GM21360 (cell line): ENCODE measurements around the gene TAOK1.

Experiments used
- ATAC-seq: cut with Tn5 transposase; IDR thresholded peaks from one replicate; pipeline ENCODE4 v1.9.1; 2021; ENCODE audit warnings: mild to moderate bottlenecking, moderate library complexity; ENCODE audit not compliant: unreplicated experiment

The TAOK1 gene

DNA sequence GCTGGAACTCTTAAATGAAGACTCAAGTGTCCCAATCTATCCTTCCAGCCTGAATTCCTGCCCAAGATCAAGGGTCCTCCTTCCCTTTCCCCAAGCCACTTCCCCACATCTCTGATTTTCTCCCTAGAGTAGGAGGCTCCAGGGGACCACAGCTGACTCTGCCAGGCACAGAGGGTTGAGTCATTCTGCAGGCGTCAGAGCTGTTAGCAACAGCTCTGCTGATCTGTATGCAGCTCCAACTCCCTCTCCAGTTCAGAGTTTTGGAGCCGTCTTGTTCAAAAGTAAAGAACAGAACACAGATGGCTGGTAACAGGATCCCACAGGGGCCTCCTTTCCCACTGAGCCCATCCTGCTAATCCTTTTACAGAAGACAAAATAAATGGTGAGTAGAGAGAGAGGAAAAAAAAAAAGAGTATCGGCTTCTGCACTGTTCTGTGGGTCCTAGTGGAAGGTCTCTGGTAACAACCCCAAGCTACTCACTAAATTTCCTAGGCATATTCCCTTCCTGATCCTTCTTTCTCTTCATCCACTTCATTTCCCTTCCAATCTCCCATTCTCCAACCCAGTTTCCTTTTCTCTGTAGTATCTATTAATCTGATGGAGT is 13.4 kb upstream of the TAOK1 start:
- ATAC-seq: no peak

GRCh38 chr17:29378500-29378899 is 11.7 kb upstream of the TAOK1 start:
- no peak for ATAC-seq

DNA sequence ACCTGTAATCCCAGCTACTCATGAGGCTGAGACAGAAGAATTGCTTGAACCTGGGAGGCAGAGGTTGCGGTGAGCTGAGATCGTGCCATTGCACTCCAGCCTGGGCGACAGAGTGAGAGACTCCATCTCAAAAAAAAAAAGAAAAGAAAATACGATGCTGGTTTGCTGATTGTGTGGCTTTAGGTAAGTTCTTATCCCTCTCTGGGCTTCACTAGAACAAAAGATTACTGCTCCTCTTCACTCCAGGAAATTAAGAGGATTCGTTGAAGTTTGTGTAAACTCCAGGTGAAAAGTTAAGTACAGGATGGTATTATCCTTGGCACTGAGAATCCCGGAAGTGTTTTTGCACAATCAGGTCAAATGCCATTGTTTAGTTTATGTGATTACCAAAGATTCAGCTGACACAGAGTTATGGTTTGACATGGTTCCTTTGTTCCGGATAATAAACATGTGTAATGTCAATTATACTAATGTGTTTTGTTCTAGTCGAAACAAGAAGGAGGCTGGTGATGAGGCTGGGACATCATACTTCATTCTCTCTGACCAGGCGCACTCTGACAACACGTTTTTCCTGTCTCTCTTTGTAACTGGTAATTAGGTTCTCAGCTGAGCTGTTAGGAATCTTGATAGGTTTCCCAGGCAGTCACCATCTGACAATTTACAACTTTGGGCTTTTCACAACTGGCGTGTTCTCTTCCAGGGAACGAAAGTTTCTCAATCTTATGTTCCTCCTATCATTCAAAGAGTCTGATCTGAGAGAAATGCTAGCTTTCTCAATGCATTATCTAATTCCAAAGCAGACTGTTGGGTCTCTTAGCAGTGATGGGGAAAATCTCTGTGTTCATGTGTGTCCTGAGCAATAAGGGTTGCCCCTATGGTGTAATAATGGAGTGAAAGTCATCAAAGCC is 10.8 kb upstream of the TAOK1 start:
- no peak for ATAC-seq

DNA sequence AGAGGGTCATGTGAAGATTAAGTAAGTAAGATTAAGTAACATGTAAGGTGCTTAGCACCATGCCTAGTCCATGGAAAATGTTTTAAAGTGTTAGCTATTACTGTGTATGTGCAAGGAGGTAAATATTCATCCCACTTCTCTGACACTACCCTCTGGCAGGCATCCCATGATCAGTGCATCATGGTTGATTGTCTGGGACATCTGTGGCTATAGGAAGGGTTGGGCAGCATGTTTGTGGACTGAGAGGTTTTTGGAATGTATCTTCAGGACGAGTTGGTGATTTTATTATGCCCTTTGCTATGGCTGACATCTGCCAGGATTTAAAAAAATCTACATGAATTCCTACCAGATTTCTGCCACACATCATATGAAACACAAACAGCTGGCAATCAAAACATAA is 6.5 kb upstream of the TAOK1 start:
- ATAC-seq: no peak

- ATAC-seq: no peak
Measured at GRCh38 chr17:29384901-29385300, 5.3 kb upstream of the TAOK1 start.

DNA sequence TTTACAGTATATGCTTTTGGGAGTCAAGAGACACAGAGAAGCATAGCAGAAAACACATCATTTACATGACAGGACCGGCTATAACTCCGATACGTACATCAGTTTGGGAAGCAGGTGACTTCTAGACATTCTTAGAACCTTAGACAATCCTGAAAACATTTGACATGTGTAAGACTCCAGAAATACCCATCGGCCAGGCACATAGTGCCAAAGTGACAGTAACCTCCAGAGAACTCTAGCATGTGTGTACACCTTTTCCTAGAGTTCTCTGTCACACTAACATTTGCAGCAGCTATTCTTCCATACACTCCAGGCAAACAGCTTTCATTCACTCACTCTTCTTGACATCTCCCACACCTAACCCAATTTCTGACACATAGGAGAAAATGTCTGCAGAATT is 3.4 kb upstream of the TAOK1 start:
- no peak for ATAC-seq

- no peak for ATAC-seq
Measured at GRCh38 chr17:29388937-29389336, 1.2 kb upstream of the TAOK1 start.

DNA sequence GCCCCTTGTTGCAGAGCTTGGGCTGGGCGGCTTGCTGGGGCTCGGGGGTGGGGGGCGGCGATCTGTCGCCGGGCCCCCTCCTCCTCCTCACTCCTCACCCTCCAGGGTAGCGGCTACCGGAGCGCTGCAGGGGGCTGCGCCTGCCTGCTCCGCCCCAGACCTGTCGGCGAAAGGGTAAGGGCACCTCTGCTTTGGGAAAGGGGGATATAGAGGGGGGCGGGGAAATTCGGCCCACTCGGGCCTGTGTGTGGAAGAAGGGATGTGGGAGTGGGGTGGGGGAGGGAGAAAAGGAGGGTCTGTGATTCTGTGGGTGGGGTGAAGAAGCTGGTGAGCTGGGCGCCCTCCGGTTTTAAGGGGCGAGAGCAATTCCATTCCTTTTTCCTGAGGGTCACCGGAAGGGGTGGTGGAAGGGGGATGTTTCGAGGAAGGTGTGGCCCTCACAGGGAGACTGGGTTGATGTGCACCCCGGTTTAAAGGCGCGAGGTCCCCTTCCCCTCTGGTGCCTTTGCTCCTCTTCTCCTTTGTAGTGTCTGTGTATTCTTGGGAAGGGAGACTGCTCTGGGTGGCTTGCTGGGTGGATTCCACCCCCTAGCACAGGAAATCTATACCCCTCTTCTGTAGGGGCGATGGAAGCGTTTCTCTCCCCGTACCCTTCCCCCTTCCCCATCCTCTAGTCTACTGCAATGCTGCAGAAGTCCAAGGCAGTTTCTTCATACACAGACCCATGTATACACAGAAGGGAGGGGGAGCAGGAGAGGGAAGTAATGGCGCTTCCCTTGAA is 878 bp downstream of the TAOK1 start:
- ATAC-seq: no peak

DNA sequence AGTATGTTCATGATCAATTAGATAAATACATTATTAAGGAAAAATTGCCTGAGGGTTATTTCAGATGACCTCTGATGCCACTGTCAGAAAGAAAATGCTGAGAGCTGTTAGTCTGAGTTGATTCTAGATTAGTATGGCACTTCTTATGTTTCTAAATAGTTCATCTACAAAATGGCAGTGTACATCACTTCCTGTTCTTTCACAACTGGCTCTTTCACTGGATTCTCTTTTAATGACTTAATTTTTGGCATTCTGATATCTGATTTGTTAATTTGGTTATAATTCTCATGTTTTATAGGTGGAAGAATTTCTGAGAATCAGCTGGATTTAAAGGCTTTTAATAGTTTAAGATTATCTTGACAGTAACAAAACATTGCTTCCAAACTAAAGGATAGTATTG is 3.3 kb downstream of the TAOK1 start:
- ATAC-seq: no peak

GRCh38 chr17:29394761-29395160 is 4.6 kb downstream of the TAOK1 start:
- ATAC-seq: no peak

DNA sequence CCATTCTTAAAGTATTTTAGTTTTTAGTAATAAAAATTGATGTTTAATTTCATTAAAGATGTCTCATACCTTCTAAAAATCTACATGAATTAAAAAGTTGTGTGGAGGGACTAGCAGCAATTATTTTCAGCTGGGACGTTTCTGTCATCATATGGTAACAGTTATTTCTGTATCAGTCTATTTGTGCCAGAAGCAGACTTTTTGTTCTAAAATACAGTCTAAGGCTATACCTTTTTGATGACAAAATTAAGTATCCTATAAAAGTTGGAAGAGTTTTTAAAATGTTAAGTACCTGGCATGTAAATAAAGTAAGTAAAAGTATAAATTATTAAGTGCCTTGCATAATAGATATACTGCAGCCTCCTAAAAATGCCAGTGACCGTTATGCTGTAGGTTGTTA is 5.9 kb downstream of the TAOK1 start:
- no peak for ATAC-seq

DNA sequence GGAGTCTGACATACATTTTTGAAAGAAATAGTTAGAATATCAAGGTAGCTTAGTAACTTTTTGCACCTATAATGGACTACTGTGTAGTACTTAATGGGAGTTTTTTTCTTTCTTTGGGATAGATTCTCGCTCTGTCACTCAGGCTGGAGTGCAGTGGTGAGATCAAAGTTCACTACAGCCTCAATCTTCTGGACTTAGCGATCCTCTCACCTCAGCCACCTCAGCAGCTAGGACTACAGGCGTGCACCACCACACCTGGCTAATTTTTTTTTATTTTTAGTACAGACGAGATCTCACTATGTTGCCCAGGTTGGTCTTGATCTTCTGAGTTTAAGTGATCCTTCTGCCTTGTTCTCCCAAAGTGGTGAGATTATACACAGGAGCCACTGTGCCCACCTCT is 9.5 kb downstream of the TAOK1 start:
- ATAC-seq: no peak

GRCh38 chr17:29400818-29401217 is 10.7 kb downstream of the TAOK1 start:
- ATAC-seq: no peak

DNA sequence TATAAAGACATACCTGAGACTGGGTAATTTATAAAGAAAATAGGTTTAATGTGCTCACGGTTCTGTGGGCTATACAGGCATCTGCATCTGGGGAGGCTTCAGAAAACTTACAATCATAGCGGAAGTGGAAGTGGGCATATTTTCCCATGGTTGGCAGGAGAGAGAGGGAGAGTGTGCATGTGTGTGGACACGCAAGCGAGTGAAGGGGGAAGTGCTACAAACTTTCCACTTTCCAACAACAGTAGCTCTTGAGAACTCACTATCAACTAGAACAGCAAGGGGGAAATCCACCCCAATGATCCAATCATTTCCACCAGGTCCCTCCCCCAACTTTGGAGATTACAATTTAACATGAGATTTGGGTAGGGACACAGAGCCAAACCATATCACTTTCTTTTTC is 11.1 kb downstream of the TAOK1 start:
- ATAC-seq: no peak

- no peak for ATAC-seq
Measured at GRCh38 chr17:29407856-29408255, 17.7 kb downstream of the TAOK1 start.

- ATAC-seq: no peak
Measured at GRCh38 chr17:29409963-29410362, 19.8 kb downstream of the TAOK1 start.

GRCh38 chr17:29412780-29413565 is 22.8 kb downstream of the TAOK1 start:
- ATAC-seq: no peak

- ATAC-seq: no peak
Measured at GRCh38 chr17:29420128-29420527, 30.0 kb downstream of the TAOK1 start.

DNA sequence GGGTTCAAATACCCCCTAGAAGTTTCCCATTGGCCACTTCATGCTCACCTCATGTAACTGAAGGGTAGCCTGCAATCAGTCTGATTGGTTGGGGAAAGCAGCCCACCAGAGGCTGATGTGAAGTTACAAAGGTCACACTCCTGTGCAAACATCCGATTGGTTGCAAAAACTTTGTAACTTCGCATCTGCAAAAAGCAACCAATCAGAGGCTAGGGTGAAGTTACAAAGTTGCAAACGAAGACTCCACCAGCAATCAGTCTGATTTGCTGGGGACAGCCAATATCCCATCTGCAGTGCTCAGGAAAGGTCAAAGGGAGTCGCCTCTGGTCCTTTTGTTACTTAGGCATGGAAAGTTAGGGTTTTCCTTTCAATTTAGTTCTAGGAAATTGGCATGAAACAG is 40.1 kb downstream of the TAOK1 start:
- no peak for ATAC-seq

GRCh38 chr17:29433541-29433940 is 43.4 kb downstream of the TAOK1 start:
- no peak for ATAC-seq

DNA sequence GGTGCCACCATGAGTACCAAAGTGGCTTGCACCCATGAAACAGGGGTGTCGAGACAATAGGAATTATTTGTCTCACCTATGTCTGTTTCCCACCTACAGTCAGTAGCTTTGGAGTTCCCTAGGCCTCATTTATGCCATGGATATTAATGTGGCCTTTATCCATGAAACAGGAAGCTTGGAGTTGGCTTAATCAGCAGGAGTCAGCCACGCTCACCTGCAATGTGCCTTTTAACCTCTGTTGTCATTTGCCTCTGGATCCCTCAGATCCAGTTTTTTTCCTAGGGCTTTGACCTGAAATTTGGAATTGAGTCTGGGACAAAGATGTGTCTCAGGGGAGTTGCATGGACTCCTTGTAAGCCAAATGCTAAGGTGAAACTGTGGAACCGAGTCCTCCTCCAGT is 44.4 kb downstream of the TAOK1 start:
- ATAC-seq: no peak
